Coronary artery (tissue), 2 donors: ENCODE measurements around the gene ELAVL3.

Source experiments
- DNase-seq: peaks from one replicate; pipeline ENCODE4 v3.0.0-alpha.2; 2017; ENCODE audit warnings: low spot score
- H3K27ac ChIP-seq, 2 donors: fragments of 200-600 bp; sonication (generic); one replicate each; pipeline ENCODE4 v1.5.1; 2016 to 2019
- H3K4me3 ChIP-seq: fragments of 200-600 bp; sonication (generic); 2 replicates; pipeline ENCODE4 v1.5.1; 2016; ENCODE audit warnings: mild to moderate bottlenecking, moderate library complexity
- CTCF ChIP-seq: fragments of 200-600 bp; sonication (generic); IDR thresholded peaks from one replicate; pipeline ENCODE4 v1.5.1; 2019; ENCODE audit warnings: antibody characterized with exemption

Gene ELAVL3

GRCh38 chr19:11486661-11487503, 6.0 kb upstream of the ELAVL3 start:
- no peak for TF ChIP-seq CTCF
- no peak overlapping the region for H3K4me3 ChIP-seq
- no peak overlapping the region for H3K27ac ChIP-seq
- DNase-seq: no peak

- H3K27ac ChIP-seq: no peak overlapping the region
- no peak overlapping the region for H3K4me3 ChIP-seq
- no peak for DNase-seq
- TF ChIP-seq CTCF: no peak
Observed at GRCh38 chr19:11485245-11485837, 4.5 kb upstream of the ELAVL3 start.

- no peak for DNase-seq
- Histone ChIP-seq H3K27ac (no peak overlapping the region), H3K4me3 (peak overlapping the region; percentile 67)
- no peak for TF ChIP-seq CTCF
Observed at GRCh38 chr19:11483366-11484111, 2.7 kb upstream of the ELAVL3 start.

DNA sequence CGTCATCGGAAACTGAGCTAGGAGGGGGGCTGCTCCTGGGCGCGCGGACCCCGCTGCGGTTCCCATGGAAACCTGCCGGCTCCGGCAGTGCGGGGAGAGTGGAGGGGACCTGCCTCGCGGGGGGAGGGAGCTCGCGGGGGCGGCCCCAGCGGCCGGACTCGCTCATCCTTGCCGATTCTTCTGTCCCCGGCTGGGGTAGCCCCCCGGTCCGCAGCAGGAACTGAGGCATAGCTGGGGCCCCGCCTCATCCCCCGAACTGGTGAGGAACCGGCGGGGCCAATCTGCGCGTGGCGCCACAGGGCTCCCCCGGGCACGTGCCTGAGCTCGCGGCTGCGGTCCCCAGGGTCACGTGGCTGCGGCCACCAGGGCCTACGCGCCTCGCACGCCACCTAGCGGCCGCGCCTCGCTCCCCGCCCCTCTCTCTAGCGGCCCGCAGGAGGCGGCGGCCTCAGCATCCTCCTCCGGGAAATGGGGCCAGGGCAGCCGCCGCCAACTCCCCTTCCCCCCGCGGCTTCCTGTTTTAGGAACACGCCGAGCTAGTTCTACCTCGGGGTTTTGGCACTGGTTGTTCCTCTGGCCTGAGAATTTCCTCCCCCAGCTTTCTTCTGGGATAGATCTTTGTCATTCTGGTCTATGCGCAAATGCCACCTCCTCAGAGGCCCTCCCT, 1.7 kb upstream of the ELAVL3 start:
- H3K4me3 ChIP-seq: peak overlapping the region; percentile 67
- peak; percentile 93 for TF ChIP-seq CTCF
- peak; percentile 81 for DNase-seq
- H3K27ac ChIP-seq: peak overlapping the region in 1 of 2 donors; percentile 31

GRCh38 chr19:11481534-11482383, 913 bp upstream of the ELAVL3 start:
- no peak for TF ChIP-seq CTCF
- peak overlapping the region; percentile 67 for H3K4me3 ChIP-seq
- no peak for DNase-seq
- peak overlapping the region in 1 of 2 donors; percentile 31 for H3K27ac ChIP-seq
